Stimulated activated CD4-positive, alpha-beta T cell treated with anti-CD3 and anti-CD28 coated beads, TNF-alpha, amount 100 ng/mL, for 1 hour (primary cell): ENCODE data around the gene RSPH9.
"Not testable (repeated sequence)": the region's sequence is repeated elsewhere in the genome, so short reads cannot be mapped to it uniquely, and the experiment has no call there.

Experiments
- DNase-seq, 3 donors: peaks; one replicate each; pipeline ENCODE4 v3.0.0-alpha.2; 2020; ENCODE audit warnings: low read depth in 3 of 3, low spot score in 1 of 3

The RSPH9 gene

GRCh38 chr6:43682724-43683429 lies 38.0 kb downstream of the RSPH9 start:
- DNase-seq = no peak

GRCh38 chr6:43683708-43684455 lies 39.0 kb downstream of the RSPH9 start:
- DNase-seq = no peak

DNA sequence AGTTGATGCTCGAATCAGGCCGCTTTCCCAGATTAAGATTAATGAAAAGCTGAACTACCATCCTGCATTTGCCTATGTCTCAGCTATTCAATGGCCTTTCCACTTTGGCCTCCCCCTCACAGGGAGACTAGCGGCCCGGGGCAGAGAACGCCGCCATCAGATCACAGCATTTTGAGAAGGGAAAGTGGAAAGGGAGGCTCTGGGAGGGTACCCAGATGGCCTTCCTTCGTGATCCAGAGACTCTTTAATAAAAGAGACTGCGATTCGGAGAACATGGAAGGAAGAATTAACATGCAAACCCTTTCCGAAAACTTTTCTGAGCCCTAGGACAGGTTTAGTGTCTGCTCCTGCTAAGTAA lies 42.2 kb downstream of the RSPH9 start:
- no peak for DNase-seq

GRCh38 chr6:43687437-43688347 lies 42.9 kb downstream of the RSPH9 start, which contains the start of gene MRPS18A:
TSS of gene MRPS18A (minus strand) at chr6:43687791. CDS start at chr6:43687779, 12 bp downstream.
- DNase-seq = peak; percentile 37 to 64 (median 44)

DNA sequence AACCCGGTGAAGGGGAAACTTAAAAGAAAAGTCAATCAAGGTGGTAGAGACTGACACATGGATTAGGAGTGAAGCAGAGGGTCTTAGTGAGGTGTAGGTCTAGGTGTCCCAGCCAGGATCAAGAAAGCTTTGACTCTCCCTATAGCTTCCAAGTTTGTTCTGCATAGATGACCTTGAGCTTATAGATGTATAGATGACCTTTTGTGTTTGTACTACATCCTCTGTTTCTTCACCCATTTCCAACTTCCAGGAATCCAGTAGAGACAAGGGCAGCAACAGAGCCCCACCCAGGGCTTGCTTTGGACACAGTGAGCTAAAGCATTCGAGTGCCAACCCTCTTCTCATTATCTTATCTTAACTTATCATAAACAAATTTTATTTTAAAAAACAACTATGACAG lies 44.6 kb downstream of the RSPH9 start:
- DNase-seq = no peak

DNA sequence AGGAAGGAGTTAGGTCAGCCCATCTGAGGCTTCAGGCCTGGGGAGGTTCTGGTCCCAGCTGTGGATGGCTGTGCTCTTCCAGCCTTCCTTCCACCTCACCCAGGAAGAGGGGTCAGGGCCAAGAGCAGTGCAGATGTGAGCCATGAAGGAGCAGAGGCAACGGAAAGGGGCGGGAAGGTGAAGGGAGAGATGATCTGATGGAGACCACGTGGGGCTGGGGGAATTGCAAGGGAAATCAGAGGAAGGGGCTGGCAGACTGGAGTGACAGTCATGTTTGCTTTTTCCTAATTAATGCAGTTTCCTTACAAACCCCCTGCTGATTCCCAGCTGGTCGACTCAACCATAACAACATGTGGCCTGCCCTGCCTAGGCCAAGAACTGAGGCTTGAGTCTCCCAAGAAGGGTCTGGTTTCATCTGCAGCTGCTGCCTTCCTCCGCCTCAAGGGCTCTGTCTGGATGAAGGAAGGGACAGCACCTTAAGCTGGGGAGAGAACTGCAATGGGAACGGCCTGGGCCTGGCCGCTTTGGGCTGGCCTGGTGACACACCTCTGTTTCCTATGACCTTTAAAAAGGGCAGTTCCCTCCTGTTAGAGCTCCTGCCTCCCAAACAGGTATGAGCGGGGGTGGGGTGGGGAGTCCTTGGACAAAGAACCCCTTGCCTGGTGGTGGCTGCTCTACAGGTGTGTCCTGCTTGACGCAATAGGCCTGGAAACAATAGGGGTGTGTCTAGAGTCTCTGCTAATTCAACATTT lies 50.6 kb downstream of the RSPH9 start:
- no peak for DNase-seq

GRCh38 chr6:43695967-43696291 lies 51.1 kb downstream of the RSPH9 start:
- DNase-seq = no peak

DNA sequence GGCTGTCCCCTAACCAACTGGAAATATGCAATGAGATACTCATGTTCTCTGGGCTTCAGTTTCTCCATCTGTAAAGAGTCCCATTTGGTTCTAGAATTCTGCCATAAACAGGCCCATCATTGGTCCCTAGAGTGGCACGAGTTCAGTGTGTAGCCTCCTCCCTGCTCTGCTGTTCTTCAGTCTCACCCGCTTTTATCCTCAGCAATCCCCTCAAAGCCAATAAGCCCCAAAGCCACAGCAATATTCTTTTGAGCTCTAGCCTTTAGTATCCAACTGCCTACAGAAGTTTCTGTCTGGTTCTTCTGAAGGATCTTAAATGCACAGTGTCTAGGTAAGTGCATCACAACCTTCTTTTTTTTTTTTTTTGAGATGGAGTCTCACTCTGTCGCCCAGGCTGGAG lies 52.6 kb downstream of the RSPH9 start:
- no peak for DNase-seq

DNA sequence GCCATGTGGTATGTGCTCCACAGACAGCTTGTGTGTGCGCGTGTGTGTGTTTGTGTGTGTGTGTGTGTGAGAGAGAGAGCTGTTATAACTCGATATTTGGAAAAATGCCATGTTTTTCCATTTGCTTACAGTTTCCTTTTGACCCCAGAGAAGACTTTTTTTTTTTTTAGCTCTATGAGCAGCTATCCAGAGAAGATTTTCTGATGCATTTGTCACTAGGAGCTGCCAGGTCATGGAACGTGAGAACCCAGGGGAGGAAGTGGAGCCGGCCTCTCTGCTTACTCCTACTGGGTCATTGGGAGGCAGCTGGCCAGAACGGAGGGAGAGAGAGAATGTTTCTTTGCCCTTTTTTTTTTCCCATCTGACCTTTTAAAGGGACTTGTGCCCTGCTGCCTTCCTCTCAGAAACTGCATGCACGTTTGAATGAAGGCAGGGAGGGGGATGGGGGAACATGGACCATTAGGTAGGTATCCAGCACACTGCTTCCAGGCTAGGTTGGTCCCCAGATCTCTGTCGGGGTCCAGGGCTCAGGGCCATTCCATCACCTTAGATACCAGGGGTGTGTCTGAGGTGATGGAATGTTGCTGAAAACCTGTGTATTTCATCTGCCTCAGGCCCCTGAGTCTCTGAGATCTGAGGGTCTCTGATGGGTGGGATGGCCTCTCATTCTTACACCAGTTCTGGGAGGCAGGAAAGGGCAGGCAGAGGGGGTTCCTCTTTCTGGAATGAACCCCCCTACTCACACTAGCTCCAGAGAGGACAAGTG lies 53.9 kb downstream of the RSPH9 start:
- no peak for DNase-seq

DNA sequence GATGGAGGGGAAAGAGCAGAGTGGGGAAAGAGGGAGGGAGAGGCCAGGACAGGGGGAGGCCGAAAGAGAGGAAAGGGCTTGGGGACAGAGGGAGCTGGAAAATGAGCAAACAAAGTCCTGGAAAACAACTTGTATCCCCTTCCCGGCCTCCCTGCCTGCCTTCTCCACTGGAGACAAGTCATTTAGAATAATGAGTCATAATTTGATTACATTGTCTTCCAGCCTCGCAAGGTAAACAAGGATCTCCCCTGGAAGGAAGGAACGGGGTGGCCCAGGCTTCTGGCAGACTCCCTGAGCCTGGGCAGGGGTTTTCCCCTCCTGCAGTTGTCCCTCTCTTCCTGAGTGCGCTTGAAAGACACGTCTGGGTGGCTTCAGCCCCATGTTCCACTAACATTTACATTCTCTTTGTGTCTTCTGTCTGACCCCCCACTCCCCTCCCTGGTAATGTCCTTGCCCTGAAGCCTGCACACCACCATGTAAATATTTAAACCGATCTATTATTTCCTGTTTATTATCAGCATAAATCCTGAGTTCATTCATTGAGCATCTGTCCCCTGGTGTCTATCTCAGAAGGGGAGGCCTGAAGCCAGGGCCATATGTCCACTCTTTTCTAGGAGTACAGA lies 54.8 kb downstream of the RSPH9 start:
- DNase-seq = no peak

DNA sequence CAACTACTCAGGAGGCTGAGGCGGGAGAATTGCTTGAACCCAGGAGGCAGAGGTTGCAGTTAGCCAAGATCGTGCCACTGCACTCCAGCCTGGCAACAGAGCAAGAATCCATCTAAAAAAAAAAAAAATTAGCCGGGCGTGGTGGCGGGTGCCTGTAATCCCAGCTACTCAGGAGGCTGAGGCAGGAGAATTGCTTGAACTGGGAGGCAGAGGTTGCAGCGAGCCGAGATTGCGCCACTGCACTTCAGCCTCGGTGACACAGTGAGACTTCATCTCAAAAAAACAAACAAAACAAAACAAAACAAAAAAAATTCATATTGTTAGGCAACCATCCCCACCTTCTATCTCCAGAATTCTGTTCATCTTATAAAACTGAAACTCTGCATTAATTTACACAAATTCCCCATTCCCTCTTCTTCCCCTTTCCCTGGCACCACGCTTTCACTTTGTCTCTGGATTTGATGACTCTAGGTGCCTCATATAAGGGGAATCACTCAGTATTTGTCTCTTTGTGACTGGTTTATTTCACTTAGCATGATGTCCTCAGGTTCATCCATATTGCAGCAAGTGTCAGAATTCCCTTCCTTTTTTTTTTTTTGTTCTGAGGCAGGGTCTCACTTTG lies 56.2 kb downstream of the RSPH9 start:
- not testable (repeated sequence) for DNase-seq

- no peak for DNase-seq
Observed at GRCh38 chr6:43702171-43702533, 57.3 kb downstream of the RSPH9 start.

- DNase-seq = no peak
Observed at GRCh38 chr6:43702534-43703440, 58.0 kb downstream of the RSPH9 start.

DNA sequence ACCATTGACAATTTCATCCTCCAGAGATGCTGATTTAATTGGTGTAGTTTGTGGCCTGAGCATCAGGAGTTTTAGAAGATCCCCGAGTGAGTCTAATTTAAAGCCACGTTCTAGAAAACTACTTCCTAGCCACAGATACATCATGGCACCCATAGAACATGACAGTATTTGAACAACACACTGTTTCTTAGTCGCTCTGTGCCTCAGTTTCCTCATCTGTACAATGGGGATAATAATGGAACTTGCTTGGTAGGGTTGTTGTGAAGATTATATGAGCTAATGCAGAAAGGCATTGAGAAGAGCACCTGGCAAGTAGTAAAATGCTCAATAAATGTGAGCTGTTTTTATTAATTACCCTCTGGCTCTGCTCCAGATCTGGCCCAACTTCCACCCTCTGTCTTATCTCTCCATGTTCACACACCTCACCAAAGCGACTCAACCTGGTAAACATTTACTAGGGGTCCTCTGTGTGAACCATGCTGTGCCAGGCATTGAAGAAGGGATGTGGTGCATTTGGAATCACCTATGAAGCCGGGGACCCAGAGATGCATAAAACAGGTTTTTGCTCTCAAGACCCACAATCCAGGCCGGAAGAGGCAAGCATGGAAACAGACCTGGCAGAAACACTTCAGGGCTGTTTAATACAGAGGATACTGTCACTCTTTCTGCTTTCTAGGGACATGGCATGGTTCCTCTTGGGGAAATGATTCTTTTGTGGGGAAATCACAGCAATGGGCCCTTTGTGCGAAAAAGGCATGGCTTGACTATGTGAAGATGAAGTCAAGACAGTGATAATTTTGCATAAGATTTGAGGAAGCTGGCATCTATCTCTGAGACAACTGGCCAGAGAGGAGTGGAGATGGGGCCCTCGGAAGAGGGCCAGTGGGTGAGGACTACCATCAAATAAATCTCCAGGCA lies 58.9 kb downstream of the RSPH9 start:
- DNase-seq = no peak

GRCh38 chr6:43705996-43706395 lies 61.2 kb downstream of the RSPH9 start:
- DNase-seq = no peak

- DNase-seq = no peak
Observed at GRCh38 chr6:43706788-43707187, 62.0 kb downstream of the RSPH9 start.

- DNase-seq = no peak
Observed at GRCh38 chr6:43707269-43707668, 62.4 kb downstream of the RSPH9 start.
